ENCODE results near the gene PRTN3.
"Not testable (repeated sequence)": the region's sequence is repeated elsewhere in the genome, so short reads cannot be mapped to it uniquely, and the experiment has no call there.

PRTN3 gene

DNA sequence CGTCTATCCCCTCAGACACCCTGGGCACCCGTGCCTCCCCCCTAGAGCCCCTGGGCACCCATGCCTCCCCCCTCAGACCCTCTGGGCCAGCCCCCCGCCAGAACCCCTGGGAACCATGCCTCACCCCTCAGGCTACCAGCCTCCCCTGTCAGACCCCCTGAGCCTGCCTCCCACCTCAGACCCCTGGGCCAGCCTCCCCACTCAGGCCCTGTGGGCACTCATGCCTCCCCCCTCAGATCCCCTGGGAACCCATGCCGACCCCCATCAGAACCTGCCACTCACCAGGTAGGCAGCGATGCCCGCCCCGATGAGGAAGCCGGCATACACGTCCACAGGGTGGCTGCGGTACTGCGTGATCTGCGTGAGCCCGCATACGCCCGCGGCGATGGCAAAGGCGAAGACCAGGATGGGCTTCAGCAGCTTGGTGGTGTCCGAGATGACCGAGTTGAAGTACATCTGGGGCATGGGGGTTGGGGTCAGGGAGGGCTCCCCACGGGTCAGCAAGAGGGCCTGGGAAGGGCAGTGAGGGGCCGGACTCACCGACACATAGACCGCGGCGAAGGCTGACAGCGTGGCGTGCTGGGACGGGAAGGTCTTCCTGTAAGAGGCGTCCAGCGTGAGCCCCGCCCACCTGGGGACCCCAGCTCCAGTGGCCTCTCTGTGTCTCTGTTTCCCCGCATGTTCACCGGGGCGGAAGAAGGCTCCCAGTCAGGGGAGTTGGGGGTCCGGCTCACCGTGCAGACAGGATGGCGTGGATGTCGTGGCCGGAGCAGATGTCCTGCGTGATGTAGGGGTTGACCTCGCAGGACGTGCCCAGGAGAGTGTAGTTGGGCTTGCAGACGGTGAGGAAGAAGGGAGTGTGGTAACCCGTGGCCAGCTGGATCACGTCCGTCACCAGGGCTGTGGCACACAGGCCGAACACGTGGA is 26.4 kb upstream of the PRTN3 start:
- H3K4me3 ChIP-seq (ENCODE audit: low read depth, low read length), result no peak overlapping the region
- TF ChIP-seq, protein P1, sequence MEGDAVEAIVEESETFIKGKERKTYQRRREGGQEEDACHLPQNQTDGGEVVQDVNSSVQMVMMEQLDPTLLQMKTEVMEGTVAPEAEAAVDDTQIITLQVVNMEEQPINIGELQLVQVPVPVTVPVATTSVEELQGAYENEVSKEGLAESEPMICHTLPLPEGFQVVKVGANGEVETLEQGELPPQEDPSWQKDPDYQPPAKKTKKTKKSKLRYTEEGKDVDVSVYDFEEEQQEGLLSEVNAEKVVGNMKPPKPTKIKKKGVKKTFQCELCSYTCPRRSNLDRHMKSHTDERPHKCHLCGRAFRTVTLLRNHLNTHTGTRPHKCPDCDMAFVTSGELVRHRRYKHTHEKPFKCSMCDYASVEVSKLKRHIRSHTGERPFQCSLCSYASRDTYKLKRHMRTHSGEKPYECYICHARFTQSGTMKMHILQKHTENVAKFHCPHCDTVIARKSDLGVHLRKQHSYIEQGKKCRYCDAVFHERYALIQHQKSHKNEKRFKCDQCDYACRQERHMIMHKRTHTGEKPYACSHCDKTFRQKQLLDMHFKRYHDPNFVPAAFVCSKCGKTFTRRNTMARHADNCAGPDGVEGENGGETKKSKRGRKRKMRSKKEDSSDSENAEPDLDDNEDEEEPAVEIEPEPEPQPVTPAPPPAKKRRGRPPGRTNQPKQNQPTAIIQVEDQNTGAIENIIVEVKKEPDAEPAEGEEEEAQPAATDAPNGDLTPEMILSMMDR (IDR thresholded peaks at IDR 0.05; ENCODE audit: borderline replicate concordance, insufficient read depth, low read depth, low read length), result no peak

DNA sequence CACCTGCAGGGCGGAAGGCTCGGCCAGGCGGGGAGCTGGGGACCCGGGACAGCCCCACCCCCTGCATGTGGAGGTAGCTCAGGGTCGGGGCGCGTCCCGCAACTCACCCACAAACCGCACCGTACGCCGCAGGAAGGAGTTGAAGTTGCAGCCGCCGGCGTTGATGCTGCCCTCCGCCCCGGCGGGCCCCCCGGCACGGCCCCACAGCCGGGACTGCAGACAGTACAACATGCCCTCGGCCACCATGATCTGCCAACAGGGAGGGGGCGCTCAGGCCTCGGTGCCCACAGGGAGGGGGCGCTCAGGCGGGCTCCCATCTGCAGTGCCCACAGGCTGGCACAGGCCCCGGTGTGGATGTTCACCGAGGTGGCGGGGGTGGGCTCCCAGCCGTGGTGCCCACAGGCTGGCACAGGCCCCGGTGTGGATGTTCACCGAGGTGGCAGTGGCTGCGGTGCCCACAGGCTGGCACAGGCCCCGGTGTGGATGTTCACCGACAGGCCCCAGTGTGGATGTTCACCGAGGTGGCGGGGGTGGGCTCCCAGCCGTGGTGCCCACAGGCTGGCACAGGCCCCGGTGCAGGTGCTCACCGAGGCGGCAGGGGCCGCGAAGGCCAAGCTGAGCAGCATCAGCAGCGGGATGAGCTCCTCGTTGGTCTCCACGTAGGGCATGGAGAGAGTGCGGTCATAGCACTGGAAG is 25.6 kb upstream of the PRTN3 start:
- no peak overlapping the region for H3K4me3 ChIP-seq (ENCODE audit: low read depth, low read length)
- TF ChIP-seq, protein P1 (IDR thresholded peaks at IDR 0.05; ENCODE audit: borderline replicate concordance, insufficient read depth, low read depth, low read length), result no peak

- TF ChIP-seq, protein P1 (IDR thresholded peaks at IDR 0.05; ENCODE audit: borderline replicate concordance, insufficient read depth, low read depth, low read length), result no peak
Observed at GRCh38 chr19:815775-816499, 24.9 kb upstream of the PRTN3 start.

DNA sequence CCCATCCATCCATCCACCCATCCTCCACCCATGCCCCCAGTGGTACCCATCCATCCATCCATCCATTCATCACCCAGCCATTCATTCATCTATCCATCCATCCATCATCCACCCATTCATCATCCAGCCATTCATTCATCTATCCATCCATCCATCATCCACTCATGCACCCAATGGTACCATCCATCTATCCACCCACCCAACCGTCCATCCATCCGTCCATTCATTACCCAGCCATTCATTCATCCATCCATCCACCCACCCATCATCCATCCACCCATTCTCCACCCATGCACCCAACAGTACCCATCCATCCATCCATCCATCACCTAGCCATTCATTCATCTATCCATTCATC is 24.3 kb upstream of the PRTN3 start:
- H3K4me3 ChIP-seq (ENCODE audit: low read depth, low read length), result no peak overlapping the region
- TF ChIP-seq, protein P1 (IDR thresholded peaks at IDR 0.05; ENCODE audit: borderline replicate concordance, insufficient read depth, low read depth, low read length), result no peak

More at GRCh38 chr19:815775-816499, 24.9 kb upstream of the PRTN3 start:
- H3K4me3 ChIP-seq (ENCODE audit: low read depth, low read length), result no peak overlapping the region

DNA sequence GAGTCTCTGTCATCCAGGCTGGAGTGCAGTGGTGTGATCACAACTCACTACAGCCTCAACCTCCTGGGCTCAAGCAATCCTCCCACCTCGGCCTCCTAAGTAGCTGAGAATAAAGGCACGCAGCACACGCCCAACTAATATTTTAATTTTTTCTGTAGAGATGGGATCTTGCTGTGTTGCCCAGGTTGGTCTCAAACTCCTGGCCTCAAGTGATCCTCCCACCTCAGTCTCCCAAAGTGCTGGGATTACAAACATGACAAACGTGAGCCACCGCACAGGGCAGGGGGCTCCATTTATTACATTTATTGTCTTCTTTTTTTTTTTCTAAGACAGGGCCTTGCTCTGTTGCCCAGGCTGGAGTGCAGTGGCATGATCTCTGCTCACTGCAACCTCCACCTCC is 20.6 kb upstream of the PRTN3 start:
- not testable (repeated sequence) for H3K4me3 ChIP-seq (ENCODE audit: low read depth, low read length)

GRCh38 chr19:821231-821824 is 19.5 kb upstream of the PRTN3 start:
- no peak overlapping the region for H3K4me3 ChIP-seq (ENCODE audit: low read depth, low read length)
- TF ChIP-seq, protein P1 (IDR thresholded peaks at IDR 0.05; ENCODE audit: borderline replicate concordance, insufficient read depth, low read depth, low read length), result no peak
